ENCODE data around the gene KDM3A.

- TF ChIP-seq NFRKB (IDR thresholded peaks at IDR 0.05) (no peak), ELF4 (IDR thresholded peaks at IDR 0.05) (no peak), FOXA1 (IDR thresholded peaks at IDR 0.05) (no peak), ZNF384 (IDR thresholded peaks at IDR 0.05) (no peak)
Measured at GRCh38 chr2:86500325-86501083, 59.3 kb downstream of the KDM3A start.

Measured in HEK293T (cell line).